ENCODE results near the gene GABRG3. TPM values are rescaled to one million over a fixed set of nuclear protein-coding genes. Genes with fewer than 3 reads are reported as not detected.

GABRG3 gene
- total RNA-seq, 1 donor from 2014 or later: 0.54 TPM

DNA sequence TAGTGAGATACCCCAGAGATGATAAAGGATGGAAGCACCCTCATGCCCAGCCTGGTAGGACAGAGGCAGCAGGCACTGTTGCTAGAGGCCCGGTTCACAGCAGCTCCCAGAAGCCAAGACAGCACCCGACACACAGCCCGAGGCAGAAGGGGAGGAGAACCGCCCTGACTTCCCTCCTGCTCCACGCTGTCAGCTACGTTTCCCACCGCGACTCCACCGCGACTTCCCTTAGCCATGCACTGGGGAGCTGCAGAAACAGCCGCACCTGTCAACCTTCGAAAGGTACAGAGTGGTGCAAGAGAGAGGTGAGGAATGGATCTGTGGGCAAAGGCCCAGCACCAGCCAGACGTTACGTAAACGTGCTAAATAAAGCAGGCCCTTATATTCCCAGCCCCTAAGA lies 529.2 kb downstream of the GABRG3 start:
- H3K4me1 ChIP-seq (ENCODE audit: insufficient read depth, low read length): no peaks in the 10 kb centered on the region
- no peaks in the 10 kb centered on the region for H3K79me2 ChIP-seq (ENCODE audit: insufficient read depth, low read length)
- H4K20me1 ChIP-seq (ENCODE audit: insufficient read depth, low read length): no peaks in the 10 kb centered on the region
- H3K36me3 Mint-ChIP-seq (ENCODE audit: low read depth, unreplicated experiment): no peaks in the 10 kb centered on the region
- H3K9ac ChIP-seq (ENCODE audit: low read length): no peak overlapping the region
- no peaks in the 10 kb centered on the region for H3K36me3 ChIP-seq (ENCODE audit: insufficient read depth, low read length)
- H3K27me3 Mint-ChIP-seq (ENCODE audit: low read depth, unreplicated experiment): no peaks in the 10 kb centered on the region
- H3K27ac Mint-ChIP-seq (ENCODE audit: unreplicated experiment): no peak overlapping the region
- peaks cover 3% of the 10 kb centered on the region for H3K9me3 Mint-ChIP-seq (ENCODE audit: unreplicated experiment)
- no peak overlapping the region for H3K4me2 ChIP-seq (ENCODE audit: low read length)
- H3K4me3 ChIP-seq (ENCODE audit: insufficient read depth, low read depth, low read length): no peak overlapping the region
- H3K27ac ChIP-seq (ENCODE audit: low read depth, low read length): no peak overlapping the region
- DNase-seq (ENCODE audit: low read depth): no peak
- no peak for FAIRE-seq
- H2AFZ ChIP-seq (ENCODE audit: low read depth, low read length): no peak overlapping the region
- no peak for TF ChIP-seq EZH2 (IDR thresholded peaks at IDR 0.05; ENCODE audit: insufficient read depth, low read length)
- TF ChIP-seq, protein P1, sequence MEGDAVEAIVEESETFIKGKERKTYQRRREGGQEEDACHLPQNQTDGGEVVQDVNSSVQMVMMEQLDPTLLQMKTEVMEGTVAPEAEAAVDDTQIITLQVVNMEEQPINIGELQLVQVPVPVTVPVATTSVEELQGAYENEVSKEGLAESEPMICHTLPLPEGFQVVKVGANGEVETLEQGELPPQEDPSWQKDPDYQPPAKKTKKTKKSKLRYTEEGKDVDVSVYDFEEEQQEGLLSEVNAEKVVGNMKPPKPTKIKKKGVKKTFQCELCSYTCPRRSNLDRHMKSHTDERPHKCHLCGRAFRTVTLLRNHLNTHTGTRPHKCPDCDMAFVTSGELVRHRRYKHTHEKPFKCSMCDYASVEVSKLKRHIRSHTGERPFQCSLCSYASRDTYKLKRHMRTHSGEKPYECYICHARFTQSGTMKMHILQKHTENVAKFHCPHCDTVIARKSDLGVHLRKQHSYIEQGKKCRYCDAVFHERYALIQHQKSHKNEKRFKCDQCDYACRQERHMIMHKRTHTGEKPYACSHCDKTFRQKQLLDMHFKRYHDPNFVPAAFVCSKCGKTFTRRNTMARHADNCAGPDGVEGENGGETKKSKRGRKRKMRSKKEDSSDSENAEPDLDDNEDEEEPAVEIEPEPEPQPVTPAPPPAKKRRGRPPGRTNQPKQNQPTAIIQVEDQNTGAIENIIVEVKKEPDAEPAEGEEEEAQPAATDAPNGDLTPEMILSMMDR (IDR thresholded peaks at IDR 0.05; ENCODE audit: insufficient read depth, low read depth, low read length): no peak
- no peaks in the 10 kb centered on the region for H3K4me1 Mint-ChIP-seq (ENCODE audit: low read depth, unreplicated experiment)
- no peaks in the 10 kb centered on the region for H3K27me3 ChIP-seq (ENCODE audit: insufficient read depth, low read length)
- H3K9me3 ChIP-seq (ENCODE audit: insufficient read depth, low read depth, low read length): no peaks in the 10 kb centered on the region
- no peak overlapping the region for H3K4me3 Mint-ChIP-seq (ENCODE audit: unreplicated experiment)

DNA sequence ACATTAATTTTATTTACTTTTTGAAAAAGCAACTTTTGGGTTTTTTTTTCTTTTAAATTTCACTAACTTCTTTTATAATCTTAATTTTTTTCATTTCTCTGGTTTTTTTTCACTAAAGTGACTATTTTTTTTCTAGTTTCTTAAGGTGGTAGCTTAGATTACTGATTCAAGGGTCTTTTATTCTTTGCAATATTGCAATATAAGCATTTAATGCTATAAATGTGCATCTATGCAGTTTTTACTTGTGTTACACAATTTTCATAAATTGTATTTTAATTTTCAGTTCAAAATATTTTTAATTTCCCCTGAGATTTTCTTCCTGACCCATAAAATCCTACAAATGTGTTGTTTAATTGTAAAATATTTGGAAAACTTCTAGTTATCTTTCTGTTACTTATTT lies 535.8 kb downstream of the GABRG3 start:
- FAIRE-seq (no peak), DNase-seq (ENCODE audit: low read depth) (no peak)
- Histone ChIP-seq H3K9ac (ENCODE audit: low read length) (no peak overlapping the region), H3K36me3 (ENCODE audit: insufficient read depth, low read length) (no peaks in the 10 kb centered on the region), H2AFZ (ENCODE audit: low read depth, low read length) (no peak overlapping the region), H3K27ac (ENCODE audit: low read depth, low read length) (no peak overlapping the region), H3K4me3 (ENCODE audit: insufficient read depth, low read depth, low read length) (no peak overlapping the region), H3K27me3 (ENCODE audit: insufficient read depth, low read length) (no peaks in the 10 kb centered on the region), H3K9me3 (ENCODE audit: insufficient read depth, low read depth, low read length) (peaks cover 5% of the 10 kb centered on the region), H3K4me2 (ENCODE audit: low read length) (no peak overlapping the region), H3K79me2 (ENCODE audit: insufficient read depth, low read length) (no peaks in the 10 kb centered on the region), H3K4me1 (ENCODE audit: insufficient read depth, low read length) (no peaks in the 10 kb centered on the region), H4K20me1 (ENCODE audit: insufficient read depth, low read length) (no peaks in the 10 kb centered on the region)
- H3K4me3 Mint-ChIP-seq (ENCODE audit: unreplicated experiment): no peak overlapping the region
- peaks cover 2% of the 10 kb centered on the region for H3K36me3 Mint-ChIP-seq (ENCODE audit: low read depth, unreplicated experiment)
- no peaks in the 10 kb centered on the region for H3K27me3 Mint-ChIP-seq (ENCODE audit: low read depth, unreplicated experiment)
- peaks cover 11% of the 10 kb centered on the region for H3K9me3 Mint-ChIP-seq (ENCODE audit: unreplicated experiment)
- H3K4me1 Mint-ChIP-seq (ENCODE audit: low read depth, unreplicated experiment): no peaks in the 10 kb centered on the region
- no peak overlapping the region for H3K27ac Mint-ChIP-seq (ENCODE audit: unreplicated experiment)
- TF ChIP-seq, protein P1 (IDR thresholded peaks at IDR 0.05; ENCODE audit: insufficient read depth, low read depth, low read length): no peak
- no peak for TF ChIP-seq EZH2 (IDR thresholded peaks at IDR 0.05; ENCODE audit: insufficient read depth, low read length)

DNA sequence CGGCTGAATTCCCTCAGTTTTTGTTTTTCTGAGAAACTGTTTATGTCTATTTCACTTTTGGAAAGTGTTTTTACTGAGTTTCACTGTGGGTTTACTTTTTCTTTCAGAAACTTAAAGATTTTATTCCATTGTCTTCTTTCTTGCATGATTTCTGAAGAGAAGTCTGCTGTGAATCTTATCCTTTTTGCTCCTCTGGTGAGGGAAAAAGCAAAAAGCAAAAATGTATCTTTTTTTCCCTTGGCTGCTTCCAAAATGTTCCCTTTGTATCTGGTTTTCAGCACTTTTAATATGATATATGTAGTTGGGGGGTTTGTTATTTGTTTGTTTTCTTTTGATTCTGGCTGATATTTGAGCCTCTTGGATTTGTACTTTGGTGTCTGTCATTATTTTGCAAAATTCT lies 538.0 kb downstream of the GABRG3 start:
- no peak for FAIRE-seq

More for the DNA sequence above, 538.0 kb downstream of the GABRG3 start:
- no peak overlapping the region for H2AFZ ChIP-seq (ENCODE audit: low read depth, low read length)
- TF ChIP-seq, protein P1 (IDR thresholded peaks at IDR 0.05; ENCODE audit: insufficient read depth, low read depth, low read length): no peak
- no peak for TF ChIP-seq EZH2 (IDR thresholded peaks at IDR 0.05; ENCODE audit: insufficient read depth, low read length)
- no peaks in the 10 kb centered on the region for H3K79me2 ChIP-seq (ENCODE audit: insufficient read depth, low read length)
- no peak overlapping the region for H3K9ac ChIP-seq (ENCODE audit: low read length)
- H3K27me3 ChIP-seq (ENCODE audit: insufficient read depth, low read length): no peaks in the 10 kb centered on the region
- Mint-ChIP-seq H3K4me3 (ENCODE audit: unreplicated experiment) (no peak overlapping the region), H3K9me3 (ENCODE audit: unreplicated experiment) (peaks cover 11% of the 10 kb centered on the region), H3K27ac (ENCODE audit: unreplicated experiment) (no peak overlapping the region), H3K36me3 (ENCODE audit: low read depth, unreplicated experiment) (peaks cover 2% of the 10 kb centered on the region), H3K4me1 (ENCODE audit: low read depth, unreplicated experiment) (no peaks in the 10 kb centered on the region), H3K27me3 (ENCODE audit: low read depth, unreplicated experiment) (no peaks in the 10 kb centered on the region)
- H3K4me1 ChIP-seq (ENCODE audit: insufficient read depth, low read length): no peaks in the 10 kb centered on the region
- H3K27ac ChIP-seq (ENCODE audit: low read depth, low read length): no peak overlapping the region
- no peak for DNase-seq (ENCODE audit: low read depth)
- no peak overlapping the region for H3K4me2 ChIP-seq (ENCODE audit: low read length)
- H3K9me3 ChIP-seq (ENCODE audit: insufficient read depth, low read depth, low read length): peaks cover 5% of the 10 kb centered on the region
- no peaks in the 10 kb centered on the region for H4K20me1 ChIP-seq (ENCODE audit: insufficient read depth, low read length)
- no peak overlapping the region for H3K4me3 ChIP-seq (ENCODE audit: insufficient read depth, low read depth, low read length)
- no peaks in the 10 kb centered on the region for H3K36me3 ChIP-seq (ENCODE audit: insufficient read depth, low read length)

All from astrocyte (in vitro differentiated cells and primary cell).